ENCODE data around the gene GNB4. TPM values are rescaled to one million over a fixed set of nuclear protein-coding genes. Genes with fewer than 3 reads are reported as not detected.

Gene GNB4
- 49.0 and 49.2 TPM in 2 replicates for total RNA-seq

DNA sequence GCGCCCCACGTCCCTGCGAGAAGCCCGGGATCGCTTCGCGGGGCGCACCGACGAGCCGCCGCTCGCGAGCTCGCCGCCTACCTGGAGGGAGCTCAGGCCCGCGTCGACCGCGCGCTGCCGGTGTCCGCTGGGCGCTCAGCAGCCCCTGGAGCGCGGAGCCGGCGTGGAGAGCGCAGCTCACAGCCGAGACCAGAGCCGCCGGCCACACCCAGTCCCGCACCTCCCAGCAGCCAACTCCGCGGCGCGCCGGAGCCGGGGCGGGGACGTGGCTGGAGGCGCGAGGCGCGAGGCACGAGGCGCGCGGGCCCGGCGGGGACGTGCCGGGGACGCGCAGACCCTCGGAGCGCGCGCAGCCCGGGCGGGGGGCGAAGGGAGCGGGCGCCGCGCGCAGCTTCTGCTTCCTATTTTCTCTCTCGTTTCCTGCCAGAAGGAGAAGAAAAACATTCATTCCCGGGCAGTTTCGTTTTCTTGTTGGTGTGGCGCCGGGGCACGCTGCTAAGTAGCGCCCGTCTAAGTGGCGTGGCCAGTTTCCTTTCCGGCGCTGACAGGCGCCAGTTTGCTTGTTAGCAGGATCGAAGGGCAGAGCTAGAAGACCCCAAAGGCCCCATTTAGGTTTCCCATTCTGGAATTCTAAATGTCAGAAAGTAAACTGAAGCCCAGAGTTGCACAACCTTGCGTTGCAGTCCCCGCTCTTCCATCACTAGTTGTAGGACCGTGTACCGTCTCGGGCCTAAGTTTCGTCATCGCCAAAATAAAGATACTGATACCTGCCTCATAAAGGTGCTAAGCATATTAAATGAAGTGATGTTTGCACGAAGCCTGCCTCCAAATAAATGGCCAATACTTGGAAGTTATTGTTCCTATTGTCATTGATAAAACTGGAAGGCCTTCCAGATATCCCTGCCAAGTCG, at the start of gene GNB4:
Gene GNB4 (minus strand): TSS at position 206 of the 911 bp plus-strand sequence. CDS start 25,270 bp downstream, outside the sequence.
- peak; percentile 93 to 95 for DNase-seq (ENCODE audit: low read depth in 2 of 2)

DNA sequence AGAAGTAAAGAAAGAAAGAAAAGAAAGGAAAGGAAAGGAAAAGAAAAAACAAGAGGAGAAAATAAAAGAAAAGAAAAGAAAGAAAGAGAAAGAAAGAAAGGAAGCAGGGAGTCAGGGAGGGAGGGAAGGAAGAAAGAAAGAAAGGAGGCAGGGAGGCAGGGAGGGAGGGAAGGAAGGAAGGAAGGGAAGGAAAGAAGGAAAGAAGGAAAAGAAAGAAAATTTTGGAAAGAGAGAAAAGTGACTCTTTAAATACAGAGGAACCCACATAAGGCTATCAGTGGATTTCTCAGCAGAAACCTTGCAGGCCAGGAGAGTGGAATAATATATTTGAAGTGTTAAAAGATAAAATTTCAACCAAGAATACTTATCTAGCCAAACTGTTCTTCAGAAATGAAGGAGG, 44.2 kb upstream of the GNB4 start:
- DNase-seq (ENCODE audit: low read depth in 2 of 2), result no peak

GRCh38 chr3:179493260-179493659, 42.0 kb upstream of the GNB4 start:
- DNase-seq (ENCODE audit: low read depth in 2 of 2), result no peak

GRCh38 chr3:179488213-179488612, 36.9 kb upstream of the GNB4 start:
- DNase-seq (ENCODE audit: low read depth in 2 of 2), result no peak

GRCh38 chr3:179486806-179487205, 35.5 kb upstream of the GNB4 start:
- no peak for DNase-seq (ENCODE audit: low read depth in 2 of 2)

GRCh38 chr3:179482857-179483256, 31.6 kb upstream of the GNB4 start:
- DNase-seq (ENCODE audit: low read depth in 2 of 2), result peak; percentile 63 to 71

GRCh38 chr3:179476215-179476614, 24.9 kb upstream of the GNB4 start:
- no peak for DNase-seq (ENCODE audit: low read depth in 2 of 2)

GRCh38 chr3:179474480-179474879, 23.2 kb upstream of the GNB4 start:
- DNase-seq (ENCODE audit: low read depth in 2 of 2), result no peak

- peak; percentile 67 to 70 for DNase-seq (ENCODE audit: low read depth in 2 of 2)
These were observed 22.3 kb upstream of the GNB4 start for GRCh38 chr3:179473565-179473964.

DNA sequence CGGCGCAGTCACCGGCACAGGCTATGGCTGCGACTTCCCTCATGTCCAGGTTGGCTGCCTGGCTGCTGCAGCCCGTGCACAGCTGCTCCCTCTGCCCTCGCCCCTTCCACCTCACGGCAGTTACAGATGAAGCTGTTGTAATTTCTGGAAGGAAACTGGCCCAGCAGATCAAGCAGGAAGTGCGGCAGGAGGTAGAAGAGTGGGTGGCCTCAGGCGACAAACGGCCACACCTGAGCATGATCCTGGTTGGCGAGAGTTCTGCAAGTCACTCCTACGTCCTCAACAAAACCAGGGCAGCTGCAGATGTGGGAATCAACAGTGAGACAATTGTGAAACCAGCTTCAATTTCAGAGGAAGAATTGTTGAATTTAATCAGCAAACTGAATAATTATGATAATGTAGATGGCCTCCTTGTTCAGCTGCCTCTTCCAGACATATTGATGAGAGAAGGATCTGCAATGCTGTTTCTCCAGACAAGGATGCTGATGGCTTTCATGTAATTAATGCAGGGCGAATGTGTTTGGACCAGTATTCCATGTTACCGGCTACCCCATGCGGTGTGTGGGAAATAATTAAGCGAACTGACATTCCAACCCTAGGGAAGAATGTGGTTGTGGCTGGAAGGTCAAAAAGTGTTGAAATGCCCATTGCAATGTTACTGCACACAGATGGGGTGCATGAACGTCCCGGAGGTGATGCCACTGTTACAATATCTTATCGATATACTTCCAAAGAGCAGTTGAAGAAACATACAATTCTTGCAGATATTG, 13.2 kb upstream of the GNB4 start:
- no peak for DNase-seq (ENCODE audit: low read depth in 2 of 2)

DNA sequence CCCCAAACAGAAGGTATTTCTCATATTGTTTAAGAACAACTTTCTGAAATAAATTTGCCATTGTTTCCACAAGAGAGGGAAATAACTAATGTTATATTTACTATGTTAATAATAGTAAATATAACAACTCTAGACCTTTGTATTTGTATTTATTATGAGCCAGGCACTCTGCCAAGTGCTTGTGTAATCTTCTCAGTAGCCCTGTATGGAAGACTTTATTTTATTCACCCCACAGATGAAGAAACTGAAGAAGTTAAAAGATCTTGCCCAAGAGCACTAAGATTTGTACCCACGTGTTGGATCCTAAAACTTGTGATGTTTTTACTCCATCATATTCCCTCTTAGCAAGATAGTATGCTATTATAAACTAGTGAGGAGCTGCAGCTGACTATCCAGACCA, 12.0 kb upstream of the GNB4 start:
- DNase-seq (ENCODE audit: low read depth in 2 of 2), result no peak

DNA sequence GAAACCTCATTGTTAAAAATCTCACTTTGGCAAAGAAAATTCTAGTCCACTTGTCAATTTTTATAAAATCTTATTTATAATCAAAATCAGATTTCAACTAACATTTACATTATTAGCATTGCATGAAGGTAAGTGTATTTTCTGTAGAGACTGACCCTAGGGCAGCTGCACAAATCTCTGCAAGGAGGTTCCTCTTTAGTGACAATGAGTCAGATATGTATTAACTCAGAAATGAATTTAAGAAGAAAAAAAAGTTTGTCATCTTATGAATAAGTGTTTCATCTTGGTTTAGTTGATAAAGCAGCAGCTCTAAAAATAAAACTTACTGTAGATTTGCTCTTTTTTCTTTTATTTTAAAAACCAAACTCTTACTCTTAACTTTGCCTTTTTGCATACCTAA, 9.0 kb upstream of the GNB4 start:
- no peak for DNase-seq (ENCODE audit: low read depth in 2 of 2)

DNA sequence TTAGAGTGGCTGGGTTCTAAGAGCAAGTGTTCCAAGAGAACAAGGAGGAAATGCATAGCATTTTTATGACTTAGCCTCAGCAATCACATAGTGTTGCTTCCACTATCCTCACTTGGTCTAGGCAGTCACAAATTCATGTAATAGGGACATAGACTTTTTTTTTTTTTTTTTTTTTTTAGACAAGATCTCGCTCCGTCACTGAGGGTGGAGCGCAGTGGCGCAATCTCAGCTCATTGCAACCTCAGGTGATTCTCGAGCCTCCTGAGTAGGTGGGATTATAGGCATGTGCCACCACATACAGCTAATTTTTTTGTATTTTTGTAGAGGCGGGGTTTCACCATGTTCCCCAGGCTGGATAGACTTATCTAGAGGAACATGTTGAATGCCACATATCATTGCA, 4.7 kb upstream of the GNB4 start:
- no peak for DNase-seq (ENCODE audit: low read depth in 2 of 2)

DNA sequence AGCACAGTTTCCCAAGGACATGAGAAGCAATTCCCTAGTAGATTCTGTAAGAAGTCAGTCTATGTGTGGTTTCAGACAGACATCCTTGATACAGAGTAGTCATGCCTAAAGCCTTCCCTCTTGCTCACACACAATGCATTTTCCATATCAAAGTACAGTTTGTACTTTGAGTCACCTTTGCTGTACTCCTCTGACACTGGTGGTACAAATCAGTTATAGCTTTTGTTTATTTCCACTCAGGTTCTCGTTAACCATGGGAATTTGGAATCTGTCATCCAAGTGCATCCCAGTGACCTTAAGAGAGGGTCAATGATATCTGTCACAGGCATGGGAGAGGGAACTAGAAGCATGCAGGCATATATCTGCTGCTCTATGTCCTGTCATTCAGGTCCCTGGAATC, 3.6 kb upstream of the GNB4 start:
- peak in 1 of 2 donors; percentile 24 for DNase-seq (ENCODE audit: low read depth in 2 of 2)

DNA sequence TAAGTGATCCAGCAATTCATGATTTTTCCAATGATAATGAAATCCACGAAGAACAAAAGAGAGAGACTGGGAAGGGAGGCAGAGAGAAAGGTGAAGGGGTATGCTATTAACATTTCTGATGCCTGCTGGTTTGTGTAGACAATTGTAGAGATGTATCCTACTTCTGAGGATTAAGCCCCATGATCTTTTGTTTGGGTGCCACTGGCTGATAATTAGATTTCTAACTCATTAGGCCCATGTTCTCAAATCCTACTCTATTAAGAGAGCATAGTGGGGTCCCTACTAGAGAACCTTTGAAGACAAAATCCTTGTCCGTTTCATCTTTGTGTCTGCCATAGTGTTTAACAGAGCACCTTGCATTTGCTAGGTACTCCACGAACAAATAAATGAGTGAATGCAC, 2.7 kb upstream of the GNB4 start:
- DNase-seq (ENCODE audit: low read depth in 2 of 2), result no peak

DNA sequence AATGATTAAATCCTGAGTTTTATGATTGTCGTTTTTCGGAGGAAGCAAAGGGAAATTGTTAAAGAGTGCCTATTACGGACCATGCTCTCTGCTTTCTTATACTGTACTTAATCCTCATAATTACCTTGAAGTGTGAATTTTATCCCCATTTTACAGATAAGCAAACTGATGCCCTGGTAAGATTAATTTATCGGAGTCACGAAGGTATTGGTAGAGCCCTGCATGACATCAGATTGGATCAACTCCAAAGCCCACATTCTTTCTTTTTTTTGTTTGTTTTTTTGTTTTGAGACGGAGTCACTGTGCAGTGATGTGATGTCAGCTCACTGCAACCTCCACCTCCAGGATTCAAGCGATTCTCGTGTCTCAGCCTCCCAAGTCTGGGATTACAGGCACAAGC, 1.6 kb upstream of the GNB4 start:
- DNase-seq (ENCODE audit: low read depth in 2 of 2), result peak in 1 of 2 donors; percentile 26

DNA sequence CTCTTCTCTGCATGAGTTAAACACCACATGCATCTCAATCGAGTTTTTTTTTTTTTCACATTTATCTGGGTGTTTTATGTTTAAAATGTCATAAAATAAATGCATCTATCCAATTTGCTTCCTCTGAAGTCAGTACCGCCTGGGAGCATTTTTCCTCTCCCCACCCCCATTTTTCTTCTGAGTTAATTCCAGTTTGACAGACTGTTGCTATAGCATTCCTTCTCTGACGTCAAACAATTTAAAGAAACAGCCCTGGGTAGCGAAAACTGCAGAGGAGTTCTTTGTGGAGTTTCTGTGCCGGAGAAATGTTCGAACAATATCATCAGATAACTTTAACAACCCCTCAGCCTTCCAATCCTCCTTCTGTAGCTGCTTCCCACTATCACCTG, 900 bp upstream of the GNB4 start:
- DNase-seq (ENCODE audit: low read depth in 2 of 2), result peak in 1 of 2 donors; percentile 80

GRCh38 chr3:179450901-179451264, 387 bp downstream of the GNB4 start:
- DNase-seq (ENCODE audit: low read depth in 2 of 2), result peak; percentile 41 to 45

GRCh38 chr3:179450261-179450701, 989 bp downstream of the GNB4 start:
- DNase-seq (ENCODE audit: low read depth in 2 of 2), result peak in 1 of 2 donors; percentile 33

DNA sequence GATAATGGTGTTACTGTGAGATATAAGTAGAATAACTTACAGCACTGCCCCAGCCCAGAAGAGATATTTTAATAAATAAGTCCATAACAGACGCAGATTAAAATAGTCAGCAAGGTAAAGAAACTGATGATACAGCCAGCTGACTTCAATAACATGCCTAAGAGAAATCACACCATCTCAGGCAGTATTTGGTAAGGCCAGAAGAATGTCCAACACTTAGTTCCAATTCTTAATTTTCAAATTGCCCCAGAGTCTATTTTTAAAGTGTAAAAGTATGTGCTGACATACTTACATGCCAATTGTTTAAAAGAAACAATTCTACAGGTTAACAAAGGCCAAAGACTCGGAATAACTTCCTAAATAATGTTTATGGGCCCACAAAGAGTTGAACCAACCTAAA, 1.6 kb downstream of the GNB4 start:
- peak in 1 of 2 donors; percentile 22 for DNase-seq (ENCODE audit: low read depth in 2 of 2)

- no peak for DNase-seq (ENCODE audit: low read depth in 2 of 2)
These were observed 4.0 kb downstream of the GNB4 start for GRCh38 chr3:179447251-179447650.

DNA sequence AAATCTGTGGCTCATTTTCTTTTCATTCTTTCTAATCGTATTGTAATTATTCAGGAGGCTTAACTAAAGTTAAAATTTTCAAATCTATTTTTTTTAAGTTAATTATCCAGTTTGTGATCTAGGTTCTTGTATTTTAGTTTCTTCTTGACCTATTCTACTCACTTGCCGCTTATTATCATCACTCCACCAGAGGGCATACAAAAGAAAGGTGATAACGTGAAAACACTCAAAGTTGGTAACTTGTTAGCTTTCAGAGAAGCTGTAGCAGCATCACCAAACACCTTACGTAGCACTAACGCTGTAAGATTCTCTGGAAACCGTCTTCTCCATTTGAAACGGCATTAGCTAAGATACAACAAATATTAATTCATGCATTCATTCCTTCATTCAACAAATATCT, 4.8 kb downstream of the GNB4 start:
- peak; percentile 65 to 67 for DNase-seq (ENCODE audit: low read depth in 2 of 2)

DNA sequence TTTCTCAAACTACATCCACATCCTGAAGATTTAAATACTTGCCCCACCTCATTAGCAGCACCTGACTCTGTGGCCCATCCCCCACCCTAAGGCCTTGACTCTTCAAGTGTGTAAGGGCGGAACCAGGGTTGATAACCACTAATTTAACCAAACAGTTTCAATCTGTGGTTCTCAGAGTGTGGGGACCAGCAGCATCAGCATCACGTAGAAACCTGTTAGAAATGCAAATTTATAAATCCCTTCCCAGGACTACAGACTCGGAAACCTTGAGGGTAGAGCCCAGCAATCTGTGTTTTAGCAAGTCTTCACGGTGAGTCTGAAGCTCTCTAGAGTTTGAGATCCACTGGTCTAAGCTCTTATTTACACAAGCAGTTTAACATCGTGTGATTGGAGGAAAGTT, 12.4 kb downstream of the GNB4 start:
- DNase-seq (ENCODE audit: low read depth in 2 of 2), result no peak
